ENCODE measurements around the gene RRBP1.
A peak's percentile ranks its signal among the peaks of the same experiment; 100 is the strongest.
"Not testable (repeated sequence)": the region's sequence is repeated elsewhere in the genome, so short reads cannot be mapped to it uniquely, and the experiment has no call there.

RRBP1 gene

DNA sequence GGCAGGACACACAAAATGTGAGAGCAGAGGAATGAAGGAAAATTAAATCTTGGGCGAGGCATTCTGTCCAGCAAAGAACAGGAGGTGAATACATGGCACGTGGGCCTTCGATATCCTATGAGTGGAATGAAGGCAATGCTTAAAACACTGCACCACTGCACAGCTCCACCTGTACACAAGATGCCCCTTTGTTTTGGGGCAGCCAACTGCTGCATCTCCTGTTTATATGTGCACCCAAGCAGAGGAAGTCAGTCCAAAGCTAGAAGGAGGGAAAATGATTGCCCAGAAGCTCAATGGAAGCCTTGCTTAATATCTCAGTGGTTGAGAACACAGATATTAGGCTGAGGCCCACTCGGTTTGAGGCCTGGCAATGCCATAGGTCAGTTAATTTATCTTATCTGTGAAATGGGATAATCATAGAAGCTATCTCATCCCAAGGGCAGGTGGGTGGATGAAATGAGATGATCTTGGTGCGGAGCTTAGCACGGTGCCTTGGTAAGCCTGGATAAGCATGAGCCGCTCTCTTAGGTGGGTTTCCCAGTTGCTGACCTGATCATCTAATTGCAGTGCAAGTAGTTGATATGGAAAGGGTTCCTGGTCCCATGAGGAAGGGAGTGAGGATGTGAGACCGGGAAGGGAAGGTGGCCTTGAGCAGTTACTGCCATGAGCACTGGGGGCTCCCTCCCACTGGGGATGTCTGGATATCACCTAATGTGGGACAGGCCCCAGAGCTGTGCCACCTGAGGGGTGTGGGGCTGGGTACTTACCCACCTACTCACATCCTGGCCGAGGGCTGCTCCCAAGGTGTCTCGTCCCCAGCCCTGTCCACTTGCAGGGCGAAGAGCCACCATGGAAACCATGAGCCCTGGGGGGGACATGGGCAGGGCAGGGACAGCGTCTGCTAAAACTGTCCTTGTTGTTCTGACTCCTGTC is 27.6 kb upstream of the RRBP1 start:
- Histone ChIP-seq H3K4me1 (ENCODE audit: control insufficient read depth in 1 of 2, insufficient read depth in 2 of 2, low read length in 2 of 2) (peaks cover 28 to 43% of the 10 kb centered on the region in 2 donors), H3K9me3 (ENCODE audit: control insufficient read depth in 1 of 2, low read length in 2 of 2) (no peaks in the 10 kb centered on the region), H3K36me3 (ENCODE audit: control insufficient read depth in 1 of 2, insufficient read depth in 2 of 2, low read length in 2 of 2) (no peaks in the 10 kb centered on the region), H3K9ac (ENCODE audit: low read depth in 1 of 2, low read length in 2 of 2) (no peak overlapping the region), H3K27ac (ENCODE audit: low read depth, low read length) (no peak overlapping the region), H3K27me3 (ENCODE audit: control insufficient read depth in 1 of 2, insufficient read depth in 2 of 2, low read length in 2 of 2) (no peaks in the 10 kb centered on the region), H3K4me3 (ENCODE audit: low read depth in 1 of 2, low read length in 2 of 2) (peak overlapping the region in 1 of 2 donors; percentile 7)

DNA sequence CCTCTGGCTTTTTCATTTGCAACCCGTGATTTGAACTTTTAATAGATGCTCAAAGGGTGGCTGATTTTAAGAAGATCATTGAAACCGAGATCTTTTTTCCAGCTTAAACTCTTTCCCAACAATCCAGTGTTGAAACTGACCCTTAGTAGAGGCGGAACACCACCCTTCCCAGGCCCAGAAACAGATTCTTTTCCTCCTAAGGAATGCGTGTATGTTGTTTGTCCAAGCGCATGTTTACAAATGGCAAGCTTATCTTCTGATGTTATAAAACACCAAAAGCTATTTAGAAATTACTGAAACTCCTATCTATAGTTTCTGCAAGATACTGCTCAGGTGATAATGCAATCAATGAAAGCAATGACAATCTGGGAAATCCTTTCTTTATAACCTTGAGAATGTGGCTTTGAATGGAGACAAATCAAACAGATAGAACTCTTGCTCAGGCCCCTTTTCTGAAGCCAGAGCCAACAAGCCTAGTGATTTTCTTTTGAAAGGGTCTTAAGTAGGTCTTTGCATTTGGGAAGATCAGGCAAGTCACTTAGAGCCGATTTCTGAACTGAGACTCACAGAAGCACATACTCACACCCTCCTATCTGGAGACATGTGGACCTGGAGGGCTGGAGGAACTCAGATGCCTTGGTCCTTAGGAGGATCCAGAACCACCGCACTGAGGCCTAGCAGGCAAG is 26.8 kb upstream of the RRBP1 start:
- Histone ChIP-seq H3K36me3 (ENCODE audit: control insufficient read depth in 1 of 2, insufficient read depth in 2 of 2, low read length in 2 of 2) (no peaks in the 10 kb centered on the region), H3K4me1 (ENCODE audit: control insufficient read depth in 1 of 2, insufficient read depth in 2 of 2, low read length in 2 of 2) (peaks cover 28 to 43% of the 10 kb centered on the region in 2 donors), H3K9ac (ENCODE audit: low read depth in 1 of 2, low read length in 2 of 2) (no peak overlapping the region), H3K4me3 (ENCODE audit: low read depth in 1 of 2, low read length in 2 of 2) (no peak overlapping the region), H3K27me3 (ENCODE audit: control insufficient read depth in 1 of 2, insufficient read depth in 2 of 2, low read length in 2 of 2) (no peaks in the 10 kb centered on the region), H3K27ac (ENCODE audit: low read depth, low read length) (no peak overlapping the region), H3K9me3 (ENCODE audit: control insufficient read depth in 1 of 2, low read length in 2 of 2) (no peaks in the 10 kb centered on the region)

- H3K9ac ChIP-seq (ENCODE audit: low read depth in 1 of 2, low read length in 2 of 2); H3K27me3 ChIP-seq (ENCODE audit: control insufficient read depth in 1 of 2, insufficient read depth in 2 of 2, low read length in 2 of 2); H3K9me3 ChIP-seq (ENCODE audit: control insufficient read depth in 1 of 2, low read length in 2 of 2); H3K36me3 ChIP-seq (ENCODE audit: control insufficient read depth in 1 of 2, insufficient read depth in 2 of 2, low read length in 2 of 2); H3K27ac ChIP-seq (ENCODE audit: low read depth, low read length); H3K4me3 ChIP-seq (ENCODE audit: low read depth in 1 of 2, low read length in 2 of 2): not testable (repeated sequence)
- peaks cover 28 to 43% of the 10 kb centered on the region in 2 donors for H3K4me1 ChIP-seq (ENCODE audit: control insufficient read depth in 1 of 2, insufficient read depth in 2 of 2, low read length in 2 of 2)
Observed at GRCh38 chr20:17707951-17708350, 25.9 kb upstream of the RRBP1 start.

DNA sequence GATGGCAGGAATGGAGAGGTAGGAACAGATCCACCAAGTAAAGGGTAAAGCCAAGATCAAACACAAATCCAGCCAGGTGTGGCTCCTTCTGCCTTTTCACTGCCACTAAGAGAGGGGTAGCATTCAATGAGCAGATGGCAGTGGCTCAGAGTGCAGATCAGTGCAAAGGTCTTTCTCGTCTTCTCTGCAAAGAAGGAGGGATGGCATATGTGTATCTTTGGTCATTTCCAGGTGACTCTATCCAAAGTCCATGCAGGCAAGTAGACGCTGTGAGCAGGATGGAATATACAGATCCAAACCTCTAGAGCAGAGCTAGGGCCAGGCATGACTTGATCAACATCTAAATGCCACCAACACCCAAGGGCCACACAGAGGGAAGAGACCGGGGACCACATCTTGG is 24.6 kb upstream of the RRBP1 start:
- no peak overlapping the region for H3K9ac ChIP-seq (ENCODE audit: low read depth in 1 of 2, low read length in 2 of 2)
- no peaks in the 10 kb centered on the region for H3K36me3 ChIP-seq (ENCODE audit: control insufficient read depth in 1 of 2, insufficient read depth in 2 of 2, low read length in 2 of 2)
- H3K27ac ChIP-seq (ENCODE audit: low read depth, low read length) = no peak overlapping the region
- no peak overlapping the region for H3K4me3 ChIP-seq (ENCODE audit: low read depth in 1 of 2, low read length in 2 of 2)
- peaks cover 24 to 36% of the 10 kb centered on the region in 2 donors for H3K4me1 ChIP-seq (ENCODE audit: control insufficient read depth in 1 of 2, insufficient read depth in 2 of 2, low read length in 2 of 2)
- H3K27me3 ChIP-seq (ENCODE audit: control insufficient read depth in 1 of 2, insufficient read depth in 2 of 2, low read length in 2 of 2) = no peaks in the 10 kb centered on the region
- H3K9me3 ChIP-seq (ENCODE audit: control insufficient read depth in 1 of 2, low read length in 2 of 2) = no peaks in the 10 kb centered on the region

GRCh38 chr20:17705916-17706315 is 23.9 kb upstream of the RRBP1 start:
- H3K4me1 ChIP-seq (ENCODE audit: control insufficient read depth in 1 of 2, insufficient read depth in 2 of 2, low read length in 2 of 2) = peaks cover 21 to 29% of the 10 kb centered on the region in 2 donors
- H3K4me3 ChIP-seq (ENCODE audit: low read depth in 1 of 2, low read length in 2 of 2) = no peak overlapping the region
- H3K27me3 ChIP-seq (ENCODE audit: control insufficient read depth in 1 of 2, insufficient read depth in 2 of 2, low read length in 2 of 2) = no peaks in the 10 kb centered on the region
- H3K27ac ChIP-seq (ENCODE audit: low read depth, low read length) = no peak overlapping the region
- H3K36me3 ChIP-seq (ENCODE audit: control insufficient read depth in 1 of 2, insufficient read depth in 2 of 2, low read length in 2 of 2) = no peaks in the 10 kb centered on the region
- no peaks in the 10 kb centered on the region for H3K9me3 ChIP-seq (ENCODE audit: control insufficient read depth in 1 of 2, low read length in 2 of 2)
- H3K9ac ChIP-seq (ENCODE audit: low read depth in 1 of 2, low read length in 2 of 2) = no peak overlapping the region

- H3K27me3 ChIP-seq (ENCODE audit: control insufficient read depth in 1 of 2, insufficient read depth in 2 of 2, low read length in 2 of 2) = no peaks in the 10 kb centered on the region
- no peaks in the 10 kb centered on the region for H3K9me3 ChIP-seq (ENCODE audit: control insufficient read depth in 1 of 2, low read length in 2 of 2)
- H3K9ac ChIP-seq (ENCODE audit: low read depth in 1 of 2, low read length in 2 of 2) = no peak overlapping the region
- peaks cover 21 to 27% of the 10 kb centered on the region in 2 donors for H3K4me1 ChIP-seq (ENCODE audit: control insufficient read depth in 1 of 2, insufficient read depth in 2 of 2, low read length in 2 of 2)
- no peak overlapping the region for H3K27ac ChIP-seq (ENCODE audit: low read depth, low read length)
- H3K36me3 ChIP-seq (ENCODE audit: control insufficient read depth in 1 of 2, insufficient read depth in 2 of 2, low read length in 2 of 2) = no peaks in the 10 kb centered on the region
- no peak overlapping the region for H3K4me3 ChIP-seq (ENCODE audit: low read depth in 1 of 2, low read length in 2 of 2)
Observed at GRCh38 chr20:17704589-17705317, 22.7 kb upstream of the RRBP1 start.

DNA sequence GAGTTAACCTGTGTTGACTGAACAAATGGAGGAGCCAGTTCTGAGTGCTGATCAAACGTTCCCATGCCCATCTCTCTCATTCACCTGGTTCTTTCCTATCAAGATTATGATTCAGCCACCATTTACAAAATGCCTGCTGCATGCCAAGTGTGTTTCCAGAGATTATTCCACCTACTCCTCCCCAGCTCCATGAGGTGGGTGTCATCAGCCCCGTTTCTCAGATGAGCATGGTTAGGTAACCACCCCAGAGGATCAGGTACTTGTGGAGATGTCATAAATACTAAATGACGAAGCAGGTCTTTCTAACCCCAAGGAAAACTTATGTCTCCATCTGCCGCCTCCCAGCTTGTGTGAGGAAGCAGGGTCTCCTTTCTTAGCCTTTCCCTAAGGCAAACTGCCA is 19.8 kb upstream of the RRBP1 start:
- H3K27ac ChIP-seq (ENCODE audit: low read depth, low read length) = no peak overlapping the region

DNA sequence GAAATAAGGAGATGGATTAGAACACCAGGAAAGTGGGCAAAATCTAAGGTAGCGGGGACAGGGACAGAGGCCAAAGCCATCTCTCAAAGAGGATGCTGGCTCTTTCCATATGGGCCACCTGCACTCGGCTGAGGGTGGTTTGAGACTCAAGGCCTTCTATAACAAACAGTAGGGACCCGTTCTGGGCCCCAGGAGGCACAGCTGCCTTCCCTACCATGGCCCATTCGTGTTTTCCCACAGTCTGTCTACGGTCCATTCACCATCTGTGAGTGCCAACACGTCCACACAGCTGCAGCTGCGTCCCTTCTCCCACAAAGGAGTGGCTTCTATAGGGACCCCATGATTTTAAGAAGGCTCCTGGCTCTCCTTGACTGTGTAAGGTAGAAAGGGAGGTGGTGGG is 18.6 kb upstream of the RRBP1 start:
- Histone ChIP-seq H3K36me3 (ENCODE audit: control insufficient read depth in 1 of 2, insufficient read depth in 2 of 2, low read length in 2 of 2) (no peaks in the 10 kb centered on the region), H3K9me3 (ENCODE audit: control insufficient read depth in 1 of 2, low read length in 2 of 2) (peaks cover 0 to 3% of the 10 kb centered on the region in 2 donors), H3K27ac (ENCODE audit: low read depth, low read length) (no peak overlapping the region), H3K4me1 (ENCODE audit: control insufficient read depth in 1 of 2, insufficient read depth in 2 of 2, low read length in 2 of 2) (peaks cover 22% of the 10 kb centered on the region in 2 donors), H3K27me3 (ENCODE audit: control insufficient read depth in 1 of 2, insufficient read depth in 2 of 2, low read length in 2 of 2) (no peaks in the 10 kb centered on the region), H3K9ac (ENCODE audit: low read depth in 1 of 2, low read length in 2 of 2) (no peak overlapping the region), H3K4me3 (ENCODE audit: low read depth in 1 of 2, low read length in 2 of 2) (no peak overlapping the region)

More for the DNA sequence above, 19.8 kb upstream of the RRBP1 start:
- H3K9me3 ChIP-seq (ENCODE audit: control insufficient read depth in 1 of 2, low read length in 2 of 2) = no peaks in the 10 kb centered on the region
- H3K4me3 ChIP-seq (ENCODE audit: low read depth in 1 of 2, low read length in 2 of 2) = no peak overlapping the region
- no peaks in the 10 kb centered on the region for H3K27me3 ChIP-seq (ENCODE audit: control insufficient read depth in 1 of 2, insufficient read depth in 2 of 2, low read length in 2 of 2)
- no peaks in the 10 kb centered on the region for H3K36me3 ChIP-seq (ENCODE audit: control insufficient read depth in 1 of 2, insufficient read depth in 2 of 2, low read length in 2 of 2)
- peaks cover 22 to 28% of the 10 kb centered on the region in 2 donors for H3K4me1 ChIP-seq (ENCODE audit: control insufficient read depth in 1 of 2, insufficient read depth in 2 of 2, low read length in 2 of 2)
- no peak overlapping the region for H3K9ac ChIP-seq (ENCODE audit: low read depth in 1 of 2, low read length in 2 of 2)

DNA sequence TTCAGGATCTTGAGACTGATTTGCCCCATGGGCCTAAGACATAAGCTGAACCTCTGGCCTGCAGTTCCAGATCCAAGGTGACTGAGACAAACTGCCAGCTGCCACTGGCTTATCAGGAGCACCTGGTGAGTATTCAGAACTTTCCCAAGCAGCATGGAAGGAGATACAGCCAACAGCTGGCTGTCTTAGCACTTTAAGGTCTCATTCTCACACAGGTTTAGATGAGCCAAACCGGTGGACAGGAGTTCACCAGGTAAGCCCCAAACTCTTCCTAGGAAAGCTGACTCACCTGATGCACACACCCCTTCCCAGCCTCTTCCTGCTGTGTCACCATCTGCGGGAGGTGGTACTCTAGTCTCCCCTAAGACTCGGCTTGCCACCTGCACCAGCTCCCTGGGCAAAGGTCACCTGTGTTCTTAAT is 17.9 kb upstream of the RRBP1 start, which contains the start of gene BANF2:
Gene BANF2 (plus strand): TSS at position 36 of the 421 bp plus-strand sequence. CDS start 25,060 bp downstream, outside the sequence.
- Histone ChIP-seq H3K9ac (ENCODE audit: low read depth in 1 of 2, low read length in 2 of 2) (no peak within 1 kb of the TSS), H3K4me3 (ENCODE audit: low read depth in 1 of 2, low read length in 2 of 2) (no peak within 1 kb of the TSS), H3K27me3 (ENCODE audit: control insufficient read depth in 1 of 2, insufficient read depth in 2 of 2, low read length in 2 of 2) (no peaks in the 10 kb centered on the region), H3K36me3 (ENCODE audit: control insufficient read depth in 1 of 2, insufficient read depth in 2 of 2, low read length in 2 of 2) (no peaks in the 10 kb centered on the region), H3K9me3 (ENCODE audit: control insufficient read depth in 1 of 2, low read length in 2 of 2) (peaks cover 0 to 3% of the 10 kb centered on the region in 2 donors), H3K27ac (ENCODE audit: low read depth, low read length) (no peak within 1 kb of the TSS), H3K4me1 (ENCODE audit: control insufficient read depth in 1 of 2, insufficient read depth in 2 of 2, low read length in 2 of 2) (peaks cover 22% of the 10 kb centered on the region in 2 donors)
